ENCODE data around the gene RYR3. TPM values are rescaled to one million over a fixed set of nuclear protein-coding genes. Genes with fewer than 3 reads are reported as not detected.

RYR3 gene
- total RNA-seq, 1 experiment from 2014 or later: not detected

GRCh38 chr15:33768670-33769190, 458.0 kb downstream of the RYR3 start:
- Histone ChIP-seq H4K20me1 (ENCODE audit: insufficient read depth, low read depth, low read length) (no peaks in the 10 kb centered on the region), H2AFZ (ENCODE audit: low read length) (no peak overlapping the region), H3K79me2 (ENCODE audit: low read length) (no peaks in the 10 kb centered on the region), H3K4me1 (ENCODE audit: low read length) (no peaks in the 10 kb centered on the region), H3K9ac (ENCODE audit: low read length) (no peak overlapping the region), H3K4me2 (ENCODE audit: low read depth, low read length, poor library complexity, severe bottlenecking) (no peak overlapping the region), H3K4me3 (ENCODE audit: low read length) (no peak overlapping the region), H3K9me2 (replicated peaks; ENCODE audit: insufficient read depth, low read length) (no peaks in the 10 kb centered on the region), H3K36me3 (ENCODE audit: insufficient read depth, low read length) (no peaks in the 10 kb centered on the region), H3K9me3 (ENCODE audit: low read length) (no peaks in the 10 kb centered on the region), H3K27ac (ENCODE audit: low read length) (no peak overlapping the region), H3K27me3 (ENCODE audit: low read length) (no peaks in the 10 kb centered on the region)
- no peak for DNase-seq

- Histone ChIP-seq H3K4me1 (ENCODE audit: low read length) (no peaks in the 10 kb centered on the region), H3K9me3 (ENCODE audit: low read length) (no peaks in the 10 kb centered on the region), H3K4me3 (ENCODE audit: low read length) (no peak overlapping the region), H4K20me1 (ENCODE audit: insufficient read depth, low read depth, low read length) (no peaks in the 10 kb centered on the region), H2AFZ (ENCODE audit: low read length) (no peak overlapping the region), H3K4me2 (ENCODE audit: low read depth, low read length, poor library complexity, severe bottlenecking) (no peak overlapping the region), H3K27me3 (ENCODE audit: low read length) (no peaks in the 10 kb centered on the region), H3K9me2 (replicated peaks; ENCODE audit: insufficient read depth, low read length) (no peaks in the 10 kb centered on the region), H3K79me2 (ENCODE audit: low read length) (no peaks in the 10 kb centered on the region), H3K36me3 (ENCODE audit: insufficient read depth, low read length) (no peaks in the 10 kb centered on the region), H3K27ac (ENCODE audit: low read length) (no peak overlapping the region), H3K9ac (ENCODE audit: low read length) (no peak overlapping the region)
- DNase-seq: no peak
These were observed 463.2 kb downstream of the RYR3 start for GRCh38 chr15:33773969-33774368.

- H3K36me3 ChIP-seq (ENCODE audit: insufficient read depth, low read length): no peaks in the 10 kb centered on the region
- DNase-seq: no peak
- H3K4me3 ChIP-seq (ENCODE audit: low read length): no peak overlapping the region
- H3K27ac ChIP-seq (ENCODE audit: low read length): no peak overlapping the region
- peaks cover 4% of the 10 kb centered on the region for H3K4me1 ChIP-seq (ENCODE audit: low read length)
- H3K4me2 ChIP-seq (ENCODE audit: low read depth, low read length, poor library complexity, severe bottlenecking): no peak overlapping the region
- H3K9me3 ChIP-seq (ENCODE audit: low read length): no peaks in the 10 kb centered on the region
- no peaks in the 10 kb centered on the region for H3K27me3 ChIP-seq (ENCODE audit: low read length)
- H3K9me2 ChIP-seq (replicated peaks; ENCODE audit: insufficient read depth, low read length): no peaks in the 10 kb centered on the region
- H3K9ac ChIP-seq (ENCODE audit: low read length): no peak overlapping the region
- no peaks in the 10 kb centered on the region for H4K20me1 ChIP-seq (ENCODE audit: insufficient read depth, low read depth, low read length)
- H2AFZ ChIP-seq (ENCODE audit: low read length): no peak overlapping the region
- no peaks in the 10 kb centered on the region for H3K79me2 ChIP-seq (ENCODE audit: low read length)
These were observed 468.1 kb downstream of the RYR3 start for GRCh38 chr15:33778852-33779251.

GRCh38 chr15:33780011-33780768, 469.4 kb downstream of the RYR3 start:
- Histone ChIP-seq H3K4me1 (ENCODE audit: low read length) (peaks cover 4% of the 10 kb centered on the region), H3K79me2 (ENCODE audit: low read length) (no peaks in the 10 kb centered on the region), H3K9me2 (replicated peaks; ENCODE audit: insufficient read depth, low read length) (no peaks in the 10 kb centered on the region), H3K4me3 (ENCODE audit: low read length) (no peak overlapping the region), H3K9me3 (ENCODE audit: low read length) (no peaks in the 10 kb centered on the region), H3K36me3 (ENCODE audit: insufficient read depth, low read length) (no peaks in the 10 kb centered on the region), H4K20me1 (ENCODE audit: insufficient read depth, low read depth, low read length) (no peaks in the 10 kb centered on the region), H3K4me2 (ENCODE audit: low read depth, low read length, poor library complexity, severe bottlenecking) (no peak overlapping the region), H2AFZ (ENCODE audit: low read length) (no peak overlapping the region), H3K27me3 (ENCODE audit: low read length) (no peaks in the 10 kb centered on the region), H3K27ac (ENCODE audit: low read length) (no peak overlapping the region), H3K9ac (ENCODE audit: low read length) (no peak overlapping the region)
- DNase-seq: peak; percentile 48

- DNase-seq: no peak
- Histone ChIP-seq H3K27ac (ENCODE audit: low read length) (no peak overlapping the region), H3K79me2 (ENCODE audit: low read length) (no peaks in the 10 kb centered on the region), H3K9ac (ENCODE audit: low read length) (no peak overlapping the region), H3K9me3 (ENCODE audit: low read length) (no peaks in the 10 kb centered on the region), H3K4me3 (ENCODE audit: low read length) (no peak overlapping the region), H2AFZ (ENCODE audit: low read length) (no peak overlapping the region), H3K36me3 (ENCODE audit: insufficient read depth, low read length) (no peaks in the 10 kb centered on the region), H3K4me2 (ENCODE audit: low read depth, low read length, poor library complexity, severe bottlenecking) (no peak overlapping the region), H3K9me2 (replicated peaks; ENCODE audit: insufficient read depth, low read length) (no peaks in the 10 kb centered on the region), H4K20me1 (ENCODE audit: insufficient read depth, low read depth, low read length) (no peaks in the 10 kb centered on the region), H3K4me1 (ENCODE audit: low read length) (peaks cover 4% of the 10 kb centered on the region), H3K27me3 (ENCODE audit: low read length) (no peaks in the 10 kb centered on the region)
These were observed 472.2 kb downstream of the RYR3 start for GRCh38 chr15:33782966-33783365.

- Histone ChIP-seq H3K79me2 (ENCODE audit: low read length) (no peaks in the 10 kb centered on the region), H3K9me3 (ENCODE audit: low read length) (no peaks in the 10 kb centered on the region), H2AFZ (ENCODE audit: low read length) (no peak overlapping the region), H3K27me3 (ENCODE audit: low read length) (no peaks in the 10 kb centered on the region), H4K20me1 (ENCODE audit: insufficient read depth, low read depth, low read length) (no peaks in the 10 kb centered on the region), H3K4me1 (ENCODE audit: low read length) (peaks cover under 1% of the 10 kb centered on the region), H3K36me3 (ENCODE audit: insufficient read depth, low read length) (no peaks in the 10 kb centered on the region), H3K4me3 (ENCODE audit: low read length) (no peak overlapping the region), H3K9ac (ENCODE audit: low read length) (no peak overlapping the region), H3K4me2 (ENCODE audit: low read depth, low read length, poor library complexity, severe bottlenecking) (no peak overlapping the region), H3K27ac (ENCODE audit: low read length) (no peak overlapping the region), H3K9me2 (replicated peaks; ENCODE audit: insufficient read depth, low read length) (no peaks in the 10 kb centered on the region)
- DNase-seq: no peak
These were observed 474.6 kb downstream of the RYR3 start for GRCh38 chr15:33785366-33785765.

GRCh38 chr15:33788906-33789540, 478.3 kb downstream of the RYR3 start:
- no peaks in the 10 kb centered on the region for H3K9me2 ChIP-seq (replicated peaks; ENCODE audit: insufficient read depth, low read length)
- H3K4me3 ChIP-seq (ENCODE audit: low read length): no peak overlapping the region
- H3K79me2 ChIP-seq (ENCODE audit: low read length): no peaks in the 10 kb centered on the region
- H3K9ac ChIP-seq (ENCODE audit: low read length): no peak overlapping the region
- H3K4me1 ChIP-seq (ENCODE audit: low read length): no peaks in the 10 kb centered on the region
- no peak for DNase-seq
- H3K36me3 ChIP-seq (ENCODE audit: insufficient read depth, low read length): no peaks in the 10 kb centered on the region
- no peaks in the 10 kb centered on the region for H3K27me3 ChIP-seq (ENCODE audit: low read length)
- H3K4me2 ChIP-seq (ENCODE audit: low read depth, low read length, poor library complexity, severe bottlenecking): no peak overlapping the region
- no peaks in the 10 kb centered on the region for H3K9me3 ChIP-seq (ENCODE audit: low read length)
- H2AFZ ChIP-seq (ENCODE audit: low read length): no peak overlapping the region
- no peak overlapping the region for H3K27ac ChIP-seq (ENCODE audit: low read length)
- H4K20me1 ChIP-seq (ENCODE audit: insufficient read depth, low read depth, low read length): no peaks in the 10 kb centered on the region

GRCh38 chr15:33794453-33794852, 483.7 kb downstream of the RYR3 start:
- Histone ChIP-seq H3K4me3 (ENCODE audit: low read length) (no peak overlapping the region), H3K79me2 (ENCODE audit: low read length) (no peaks in the 10 kb centered on the region), H3K27me3 (ENCODE audit: low read length) (no peaks in the 10 kb centered on the region; the same call in 1 of the 2 replicates), H3K4me1 (ENCODE audit: low read length) (no peaks in the 10 kb centered on the region), H2AFZ (ENCODE audit: low read length) (no peak overlapping the region), H3K36me3 (ENCODE audit: insufficient read depth, low read length) (no peaks in the 10 kb centered on the region), H3K27ac (ENCODE audit: low read length) (no peak overlapping the region), H3K4me2 (ENCODE audit: low read depth, low read length, poor library complexity, severe bottlenecking) (no peak overlapping the region), H3K9me2 (replicated peaks; ENCODE audit: insufficient read depth, low read length) (no peaks in the 10 kb centered on the region), H3K9me3 (ENCODE audit: low read length) (no peaks in the 10 kb centered on the region), H4K20me1 (ENCODE audit: insufficient read depth, low read depth, low read length) (no peaks in the 10 kb centered on the region), H3K9ac (ENCODE audit: low read length) (no peak overlapping the region)
- no peak for DNase-seq

Measured in Karpas-422 (cell line).